OCI-LY3 (cell line): ENCODE measurements around the gene MYO5A.

Experiments
- H2AFZ ChIP-seq: fragments of 200-600, 300-600 bp; shearing (Covaris generic); 2 replicates; pipeline ENCODE4 v1.6.0; 2014; ENCODE audit warnings: antibody characterized with exemption, low read depth, low read length
- H3K27ac ChIP-seq: fragments of 200-600, 300-600 bp; sonication (generic); 2 replicates; pipeline ENCODE4 v1.5.1; 2014; ENCODE audit warnings: mild to moderate bottlenecking, low read length, moderate library complexity, mixed read lengths
- H3K27me3 ChIP-seq: fragments of 200-600, 300-600 bp; sonication (generic); 2 replicates; pipeline ENCODE4 v1.6.1; 2014; ENCODE audit warnings: low read depth, low read length, mixed read lengths
- H3K36me3 ChIP-seq: fragments of 200-600, 300-600 bp; sonication (generic); replicated peaks from 2 replicates; pipeline ENCODE3; 2014; ENCODE audit warnings: low read depth, low read length, mixed read lengths
- H3K4me1 ChIP-seq: fragments of 300-600, 200-600 bp; sonication (generic); 2 replicates; pipeline ENCODE4 v1.6.1; 2014; ENCODE audit warnings: low read length, mixed read lengths
- H3K4me2 ChIP-seq: fragments of 200-600, 300-600 bp; sonication (generic); 2 replicates; pipeline ENCODE4 v1.6.1; 2014; ENCODE audit warnings: low read length, mixed read lengths
- H3K4me3 ChIP-seq: fragments of 300-600, 200-600 bp; sonication (generic); 2 replicates; pipeline ENCODE4 v1.5.1; 2014; ENCODE audit warnings: antibody characterized with exemption, mild to moderate bottlenecking, low read length, moderate library complexity
- H3K79me2 ChIP-seq: fragments of 300-600, 200-600 bp; shearing (Covaris generic); 2 replicates; pipeline ENCODE4 v1.6.1; 2014; ENCODE audit warnings: mild to moderate bottlenecking, low read length, mixed read lengths
- H3K9ac ChIP-seq: fragments of 300-600, 200-600 bp; shearing (Covaris generic); 2 replicates; pipeline ENCODE4 v1.6.0; 2014; ENCODE audit warnings: mild to moderate bottlenecking, low read length, moderate library complexity
- H3K9me3 ChIP-seq: fragments of 200-600, 300-600 bp; shearing (Covaris generic); 2 replicates; pipeline ENCODE4 v1.6.1; 2014; ENCODE audit warnings: low read length, mixed read lengths; ENCODE audit not compliant: insufficient read depth
- H4K20me1 ChIP-seq: fragments of 200-600, 300-600 bp; sonication (generic); 2 replicates; pipeline ENCODE4 v1.6.1; 2016; ENCODE audit warnings: low read length, mixed read lengths; ENCODE audit not compliant: insufficient read depth
- CTCF ChIP-seq: fragments of 200-600, 300-600 bp; sonication (generic); IDR thresholded peaks from 2 replicates; pipeline ENCODE4 v1.5.1; 2014; ENCODE audit warnings: antibody characterized with exemption, low read length, low read depth
- EZH2phosphoT487 ChIP-seq: fragments of 200-600 bp; shearing (Covaris generic); IDR thresholded peaks from 2 replicates; pipeline ENCODE4 v1.6.1; 2018; ENCODE audit warnings: antibody characterized with exemption, mixed run types, low read depth

The MYO5A gene

GRCh38 chr15:52281085-52282035, 247.3 kb downstream of the MYO5A start:
- H3K9ac ChIP-seq = no peak overlapping the region
- no peaks in the 10 kb centered on the region for H4K20me1 ChIP-seq
- H3K4me3 ChIP-seq = no peak overlapping the region
- H3K27me3 ChIP-seq = no peaks in the 10 kb centered on the region
- no peak overlapping the region for H3K27ac ChIP-seq
- H2AFZ ChIP-seq = no peak overlapping the region
- H3K9me3 ChIP-seq = no peaks in the 10 kb centered on the region
- H3K4me2 ChIP-seq = no peak overlapping the region
- H3K36me3 ChIP-seq = no peaks in the 10 kb centered on the region
- no peak for TF ChIP-seq CTCF
- TF ChIP-seq EZH2phosphoT487 = no peak
- no peaks in the 10 kb centered on the region for H3K79me2 ChIP-seq
- no peaks in the 10 kb centered on the region for H3K4me1 ChIP-seq

GRCh38 chr15:52280326-52281084, 248.2 kb downstream of the MYO5A start:
- H2AFZ ChIP-seq = no peak overlapping the region
- H3K27me3 ChIP-seq = no peaks in the 10 kb centered on the region
- no peaks in the 10 kb centered on the region for H3K36me3 ChIP-seq

GRCh38 chr15:52278636-52279367, 249.9 kb downstream of the MYO5A start:
- no peaks in the 10 kb centered on the region for H4K20me1 ChIP-seq

More at GRCh38 chr15:52280326-52281084, 248.2 kb downstream of the MYO5A start:
- Histone ChIP-seq H3K4me1 (no peaks in the 10 kb centered on the region), H3K27ac (no peak overlapping the region), H3K9ac (no peak overlapping the region), H3K79me2 (no peaks in the 10 kb centered on the region), H4K20me1 (no peaks in the 10 kb centered on the region), H3K9me3 (no peaks in the 10 kb centered on the region), H3K4me2 (no peak overlapping the region), H3K4me3 (no peak overlapping the region)
- TF ChIP-seq CTCF (no peak), EZH2phosphoT487 (no peak)

More at GRCh38 chr15:52278636-52279367, 249.9 kb downstream of the MYO5A start:
- H2AFZ ChIP-seq = no peak overlapping the region
- H3K4me3 ChIP-seq = no peak overlapping the region
- no peaks in the 10 kb centered on the region for H3K79me2 ChIP-seq
- H3K36me3 ChIP-seq = no peaks in the 10 kb centered on the region
- H3K27ac ChIP-seq = no peak overlapping the region
- no peak for TF ChIP-seq EZH2phosphoT487
- TF ChIP-seq CTCF = no peak
- H3K4me1 ChIP-seq = no peaks in the 10 kb centered on the region
- no peaks in the 10 kb centered on the region for H3K9me3 ChIP-seq
- H3K4me2 ChIP-seq = no peak overlapping the region
- no peak overlapping the region for H3K9ac ChIP-seq
- no peaks in the 10 kb centered on the region for H3K27me3 ChIP-seq
